HepG2 (cell line): ENCODE results near the gene GPR152.

Experiments used
- CTCF ChIP-seq: sonication (generic); formaldehyde crosslinking; IDR thresholded peaks from 2 replicates; pipeline ENCODE4 v1.5.0; 2020; ENCODE audit warnings: mild to moderate bottlenecking, missing genetic modification reagents, moderate library complexity
- NR2F1 ChIP-seq, 2 experiments: fragments of 450-650 bp in 1 of 2; formaldehyde crosslinking in 1 of 2; IDR thresholded peaks; 2 replicates each; pipeline versions ENCODE4 v1.5.0 to v1.6.1; 2016 to 2020; ENCODE audit warnings: mild to moderate bottlenecking in 1 of 2, missing compliant biosample characterization in 1 of 2, missing genetic modification reagents in 1 of 2, moderate library complexity in 1 of 2
- RAD51 ChIP-seq: fragments of 450-650 bp; IDR thresholded peaks from 2 replicates; pipeline ENCODE4 v1.6.1; 2016; ENCODE audit warnings: borderline replicate concordance
- SPEN ChIP-seq: sonication (generic); formaldehyde crosslinking; IDR thresholded peaks from 2 replicates; pipeline ENCODE4 v1.5.1; 2020; ENCODE audit warnings: low read depth, mild to moderate bottlenecking, missing genetic modification reagents
- ZNF274 ChIP-seq: sonication (generic); formaldehyde crosslinking; IDR thresholded peaks from 2 replicates; pipeline ENCODE4 v1.5.1; 2020; ENCODE audit warnings: mild to moderate bottlenecking, missing genetic modification reagents

GRCh38 chr11:67495234-67496005, 42.9 kb upstream of the GPR152 start:
- TF ChIP-seq CTCF, result no peak
- no peak for TF ChIP-seq RAD51
- TF ChIP-seq ZNF274 (CRISPR knock-in tag), result no peak
- no peak for TF ChIP-seq NR2F1 (CRISPR knock-in tag; IDR thresholded peaks at IDR 0.05)
- no peak for TF ChIP-seq SPEN
